Suprapubic skin (tissue), 4 donors: ENCODE results near the gene SPINT2. TPM values are rescaled to one million over a fixed set of nuclear protein-coding genes. Genes with fewer than 3 reads are reported as not detected.
A peak's percentile ranks its signal among the peaks of the same experiment; 100 is the strongest.
"Not testable (repeated sequence)": the region's sequence is repeated elsewhere in the genome, so short reads cannot be mapped to it uniquely, and the experiment has no call there.

Experiments used
- DNase-seq, 2 donors: peaks; one replicate each; pipeline ENCODE4 v3.0.0-alpha.2; 2019; ENCODE audit warnings: low spot score in 2 of 2
- H3K27ac ChIP-seq: fragments of 200-600 bp; sonication (generic); one replicate; pipeline ENCODE4 v1.5.1; 2019
- H3K27me3 ChIP-seq: fragments of 200-600 bp; sonication (generic); one replicate; pipeline ENCODE4 v1.5.1; 2019
- H3K36me3 ChIP-seq: fragments of 200-600 bp; sonication (generic); one replicate; pipeline ENCODE4 v1.5.1; 2019
- H3K4me1 ChIP-seq: fragments of 200-600 bp; sonication (generic); one replicate; pipeline ENCODE4 v1.5.1; 2019
- H3K4me3 ChIP-seq: fragments of 200-600 bp; sonication (generic); one replicate; pipeline ENCODE4 v1.5.1; 2019; ENCODE audit warnings: mild to moderate bottlenecking
- H3K9me3 ChIP-seq: fragments of 200-600 bp; sonication (generic); one replicate; pipeline ENCODE4 v1.5.1; 2019
- CTCF ChIP-seq, 2 donors: fragments of 200-600 bp in 1 of 2; fragments of 450-650 bp in 1 of 2; sonication (generic) in 1 of 2; IDR thresholded peaks; one replicate each; pipeline ENCODE4 v1.5.1; 2016 to 2019; ENCODE audit warnings: antibody characterized with exemption in 2 of 2, mild to moderate bottlenecking in 1 of 2, moderate library complexity in 1 of 2
- EP300 ChIP-seq: sonication (generic); formaldehyde crosslinking; IDR thresholded peaks from one replicate; pipeline ENCODE4 v1.6.1; 2017; ENCODE audit warnings: antibody characterized with exemption
- POLR2A ChIP-seq, 2 donors: fragments of 450-650 bp; IDR thresholded peaks; one replicate each; pipeline ENCODE4 v1.6.1; 2017; ENCODE audit warnings: antibody characterized with exemption in 2 of 2, mild to moderate bottlenecking in 2 of 2, moderate library complexity in 2 of 2
- POLR2AphosphoS5 ChIP-seq, 3 donors: sonication (generic); formaldehyde crosslinking; IDR thresholded peaks; one replicate each; pipeline ENCODE4 v1.6.1; 2017; ENCODE audit warnings: antibody characterized with exemption in 3 of 3
- WGBS: methylation state at CpG from one replicate; pipeline ENCODE4 v1.1.5; 2018; 5-methylcytosine and 5-hydroxymethylcytosine counted together
- total RNA-seq, 4 donors: library from RNA; depleted of rRNA; stranded (reverse); fragments of >200 nt; gene quantifications; one replicate each; pipeline ENCODE4 v1.1.0, GENCODE V29; 2016

The SPINT2 gene
- total RNA-seq, 4 donors from 2014 or later, result 359 to 639 (median 494) TPM

GRCh38 chr19:38255383-38256014 lies 8.9 kb upstream of the SPINT2 start:
- peak overlapping the region; percentile 50 for H3K4me3 ChIP-seq
- peak overlapping the region; percentile 40 for H3K27ac ChIP-seq
- WGBS, result 64% methylated on average over 13 of the region's 17 CpGs
- TF ChIP-seq CTCF (IDR thresholded peaks at IDR 0.05) (no peak), POLR2AphosphoS5 (IDR thresholded peaks at IDR 0.05) (no peak), EP300 (no peak), POLR2A (IDR thresholded peaks at IDR 0.05) (no peak)
- H3K4me1 ChIP-seq, result peaks cover 44% of the 10 kb centered on the region
- H3K36me3 ChIP-seq, result no peaks in the 10 kb centered on the region
- peaks cover 13% of the 10 kb centered on the region for H3K27me3 ChIP-seq
- DNase-seq, result no peak
- no peaks in the 10 kb centered on the region for H3K9me3 ChIP-seq

DNA sequence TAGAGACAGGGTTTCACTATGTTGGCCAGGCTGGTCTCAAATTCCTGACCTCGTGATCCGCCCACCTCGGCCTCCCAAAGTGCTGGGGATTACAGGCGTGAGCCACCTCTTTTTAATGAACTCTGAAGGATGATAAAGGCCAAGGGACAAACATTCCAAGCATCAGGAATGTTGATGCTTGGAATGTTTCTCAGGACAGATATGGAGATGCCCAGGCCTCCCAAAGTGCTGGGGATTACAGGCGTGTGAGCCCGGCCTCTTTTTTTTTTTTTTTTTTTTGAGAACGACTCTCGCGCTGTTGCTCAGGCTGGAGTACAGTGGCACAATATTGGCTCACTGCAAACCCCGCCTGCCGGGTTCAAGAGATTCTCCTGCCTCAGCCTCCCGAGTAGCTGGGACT lies 2.4 kb upstream of the SPINT2 start:
- not testable (repeated sequence) for H3K4me3 ChIP-seq, H3K9me3 ChIP-seq, H3K27me3 ChIP-seq, H3K27ac ChIP-seq, H3K36me3 ChIP-seq, DNase-seq
- H3K4me1 ChIP-seq, result peaks cover 28% of the 10 kb centered on the region
- WGBS, result 94% methylated on average over 12 of the region's 12 CpGs

- H3K27me3 ChIP-seq, result peaks cover 4% of the 10 kb centered on the region
- H3K4me3 ChIP-seq, result no peak overlapping the region
- no peaks in the 10 kb centered on the region for H3K36me3 ChIP-seq
- no peaks in the 10 kb centered on the region for H3K9me3 ChIP-seq
- no peak for DNase-seq
- peaks cover 36% of the 10 kb centered on the region for H3K4me1 ChIP-seq
- no peak overlapping the region for H3K27ac ChIP-seq
- TF ChIP-seq POLR2A (IDR thresholded peaks at IDR 0.05) (no peak), POLR2AphosphoS5 (IDR thresholded peaks at IDR 0.05) (no peak), CTCF (IDR thresholded peaks at IDR 0.05) (no peak), EP300 (no peak)
- 96% methylated on average over 7 of the region's 7 CpGs for WGBS
Measured at GRCh38 chr19:38262585-38263268, 1.6 kb upstream of the SPINT2 start.

DNA sequence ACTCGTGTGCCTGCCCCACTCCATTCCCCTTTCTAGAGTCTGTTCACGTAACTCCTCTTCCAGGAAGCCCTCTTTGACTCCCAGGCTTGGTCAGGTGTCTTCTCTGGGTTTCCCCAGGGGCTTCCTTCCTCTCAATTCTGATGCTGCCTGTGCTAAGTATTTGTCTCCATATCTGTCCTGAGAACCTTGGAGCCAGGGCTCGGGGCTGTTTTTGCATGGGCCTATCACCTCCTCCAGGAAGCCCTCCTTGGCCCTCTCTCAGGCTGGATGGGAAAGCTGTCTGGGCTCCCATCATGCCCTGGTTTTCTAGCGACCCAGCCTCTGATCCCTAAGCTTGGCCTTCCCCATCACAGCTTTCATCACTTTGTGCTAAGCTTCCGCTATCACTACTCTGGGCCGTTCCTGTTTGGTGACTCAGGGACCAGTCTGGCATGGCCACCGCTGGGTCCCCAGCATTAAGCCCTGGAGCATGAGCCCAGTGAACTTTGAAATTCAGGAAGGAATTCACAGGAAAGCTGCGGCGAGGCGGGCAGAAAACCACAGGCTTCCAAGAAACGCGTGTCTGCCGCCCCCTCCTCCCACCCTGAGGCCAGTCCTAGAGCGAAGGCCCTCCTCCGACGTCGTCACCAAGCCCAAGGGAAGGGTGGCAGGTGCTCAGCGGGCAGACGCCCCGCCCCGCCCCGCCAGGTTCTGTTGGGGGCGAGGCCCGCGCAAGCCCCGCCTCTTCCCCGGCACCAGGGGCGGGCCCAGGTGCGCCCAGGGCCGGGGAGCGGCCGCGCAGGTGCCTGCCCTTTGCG lies 486 bp upstream of the SPINT2 start:
- TF ChIP-seq POLR2A (IDR thresholded peaks at IDR 0.05) (no peak), EP300 (no peak), POLR2AphosphoS5 (IDR thresholded peaks at IDR 0.05) (no peak), CTCF (IDR thresholded peaks at IDR 0.05) (no peak)
- Histone ChIP-seq H3K36me3 (no peaks in the 10 kb centered on the region), H3K4me3 (peak overlapping the region; percentile 60), H3K4me1 (peaks cover 43% of the 10 kb centered on the region), H3K9me3 (no peaks in the 10 kb centered on the region), H3K27ac (peak overlapping the region; percentile 87), H3K27me3 (peaks cover 4% of the 10 kb centered on the region)
- DNase-seq, result no peak
- WGBS, result 17% methylated on average over 17 of the region's 34 CpGs

GRCh38 chr19:38265213-38265861 lies 964 bp downstream of the SPINT2 start:
- no peaks in the 10 kb centered on the region for H3K9me3 ChIP-seq
- H3K36me3 ChIP-seq, result no peaks in the 10 kb centered on the region
- H3K27me3 ChIP-seq, result peaks cover 4% of the 10 kb centered on the region
- H3K4me3 ChIP-seq, result peak overlapping the region; percentile 60
- WGBS, result 41% methylated on average over 14 of the region's 14 CpGs
- TF ChIP-seq POLR2AphosphoS5 (IDR thresholded peaks at IDR 0.05) (no peak), EP300 (no peak), POLR2A (IDR thresholded peaks at IDR 0.05) (no peak), CTCF (IDR thresholded peaks at IDR 0.05) (no peak)
- H3K27ac ChIP-seq, result peak overlapping the region; percentile 87
- H3K4me1 ChIP-seq, result peaks cover 43% of the 10 kb centered on the region
- DNase-seq, result no peak
